Calu3 (cell line): Measurements from ENCODE around the gene SLAMF1. TPM values are rescaled to one million over a fixed set of nuclear protein-coding genes. Genes with fewer than 3 reads are reported as not detected.

Experiments
- BruUV-seq: library from RNA; stranded (reverse); fragments of 400-500 nt; replicated peaks from 2 replicates; lab custom pipeline; 2021; lab: Mats Ljungman, UMichigan
- CTCF ChIA-PET: fragments of 300-600 bp; sonication (Branson Sonifier 250); formaldehyde crosslinking; loops from one replicate; lab custom pipeline; 2022; ENCODE audit warnings: antibody characterized with exemption; lab: Charles Lee
- DNase-seq: peaks from one replicate; pipeline ENCODE4 v3.0.0; 2022
- H3K27ac Mint-ChIP-seq: one replicate; pipeline ENCODE4 v1.8.0; 2022; ENCODE audit warnings: mixed read lengths; ENCODE audit not compliant: unreplicated experiment
- H3K27me3 Mint-ChIP-seq: one replicate; pipeline ENCODE4 v1.8.0; 2022; ENCODE audit warnings: mixed read lengths; ENCODE audit not compliant: unreplicated experiment
- H3K36me3 Mint-ChIP-seq: one replicate; pipeline ENCODE4 v1.8.0; 2022; ENCODE audit warnings: mild to moderate bottlenecking, moderate library complexity, mixed read lengths; ENCODE audit not compliant: insufficient read depth, unreplicated experiment
- H3K4me1 Mint-ChIP-seq: one replicate; pipeline ENCODE4 v1.8.0; 2022; ENCODE audit warnings: mild to moderate bottlenecking, low read depth, mixed read lengths; ENCODE audit not compliant: unreplicated experiment
- H3K4me3 Mint-ChIP-seq: one replicate; pipeline ENCODE4 v1.8.0; 2022; ENCODE audit warnings: mild to moderate bottlenecking, low read depth, moderate library complexity, mixed read lengths; ENCODE audit not compliant: unreplicated experiment
- H3K9me3 Mint-ChIP-seq: one replicate; pipeline ENCODE4 v1.8.0; 2022; ENCODE audit warnings: low read depth, mixed read lengths; ENCODE audit not compliant: unreplicated experiment
- intact Hi-C: fragments of 100-400 bp; cut with micrococcal nuclease; formaldehyde crosslinking; loops from one replicate; pipeline ENCODE4 v1.10.0; 2022; ENCODE audit not compliant: unreplicated experiment
- total RNA-seq: library from RNA; stranded (reverse); gene quantifications from 2 replicates; pipeline ENCODE4 v1.2.3, GENCODE V29; 2022
- TF ChIP-seq, protein P1 (sequence below): fragments of 200-600 bp; IDR thresholded peaks from one replicate; pipeline ENCODE4 v1.8.0; 2022; ENCODE audit warnings: antibody characterized with exemption; ENCODE audit not compliant: unreplicated experiment

Gene SLAMF1
- total RNA-seq, 1 experiment from 2014 or later: not detected

GRCh38 chr1:160637821-160638539 is 8.9 kb downstream of the SLAMF1 start:
- intact Hi-C loops: no loop called here
- TF ChIP-seq, protein P1, sequence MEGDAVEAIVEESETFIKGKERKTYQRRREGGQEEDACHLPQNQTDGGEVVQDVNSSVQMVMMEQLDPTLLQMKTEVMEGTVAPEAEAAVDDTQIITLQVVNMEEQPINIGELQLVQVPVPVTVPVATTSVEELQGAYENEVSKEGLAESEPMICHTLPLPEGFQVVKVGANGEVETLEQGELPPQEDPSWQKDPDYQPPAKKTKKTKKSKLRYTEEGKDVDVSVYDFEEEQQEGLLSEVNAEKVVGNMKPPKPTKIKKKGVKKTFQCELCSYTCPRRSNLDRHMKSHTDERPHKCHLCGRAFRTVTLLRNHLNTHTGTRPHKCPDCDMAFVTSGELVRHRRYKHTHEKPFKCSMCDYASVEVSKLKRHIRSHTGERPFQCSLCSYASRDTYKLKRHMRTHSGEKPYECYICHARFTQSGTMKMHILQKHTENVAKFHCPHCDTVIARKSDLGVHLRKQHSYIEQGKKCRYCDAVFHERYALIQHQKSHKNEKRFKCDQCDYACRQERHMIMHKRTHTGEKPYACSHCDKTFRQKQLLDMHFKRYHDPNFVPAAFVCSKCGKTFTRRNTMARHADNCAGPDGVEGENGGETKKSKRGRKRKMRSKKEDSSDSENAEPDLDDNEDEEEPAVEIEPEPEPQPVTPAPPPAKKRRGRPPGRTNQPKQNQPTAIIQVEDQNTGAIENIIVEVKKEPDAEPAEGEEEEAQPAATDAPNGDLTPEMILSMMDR: no peak
- CTCF ChIA-PET: no interaction called here
- BruUV-seq: no TSS peak
- H3K27ac Mint-ChIP-seq: no peak overlapping the region
- no peaks in the 10 kb centered on the region for H3K9me3 Mint-ChIP-seq
- no peaks in the 10 kb centered on the region for H3K36me3 Mint-ChIP-seq
- H3K4me1 Mint-ChIP-seq: peaks cover 8% of the 10 kb centered on the region
- no peak overlapping the region for H3K4me3 Mint-ChIP-seq
- no peak for DNase-seq
- peaks cover 50% of the 10 kb centered on the region for H3K27me3 Mint-ChIP-seq

DNA sequence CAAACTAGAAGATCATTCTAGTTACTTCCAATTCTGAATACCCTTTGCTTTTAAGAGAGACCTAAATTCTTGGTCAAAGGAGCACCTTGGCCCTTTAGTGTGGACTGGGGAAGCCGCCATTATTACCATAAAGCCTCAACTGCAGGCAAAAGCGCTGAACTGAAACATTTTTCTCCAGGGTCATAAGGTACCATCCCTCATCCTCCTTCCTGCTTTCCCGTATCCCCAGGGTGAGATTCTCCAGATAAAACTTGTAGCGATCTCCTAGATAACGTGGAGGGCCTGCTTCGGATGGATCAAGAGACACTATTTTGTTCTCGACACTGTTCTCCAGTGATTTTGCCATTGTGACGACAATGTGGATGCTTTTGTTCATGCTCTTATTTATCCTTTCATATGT is 9.8 kb downstream of the SLAMF1 start:
- CTCF ChIA-PET: no interaction called here
- H3K27ac Mint-ChIP-seq: no peak overlapping the region
- TF ChIP-seq, protein P1: no peak
- H3K9me3 Mint-ChIP-seq: no peaks in the 10 kb centered on the region
- no TSS peak for BruUV-seq
- peaks cover 50% of the 10 kb centered on the region for H3K27me3 Mint-ChIP-seq
- no peaks in the 10 kb centered on the region for H3K36me3 Mint-ChIP-seq
- intact Hi-C loops: no loop called here
- peaks cover 8% of the 10 kb centered on the region for H3K4me1 Mint-ChIP-seq
- no peak overlapping the region for H3K4me3 Mint-ChIP-seq
- no peak for DNase-seq

DNA sequence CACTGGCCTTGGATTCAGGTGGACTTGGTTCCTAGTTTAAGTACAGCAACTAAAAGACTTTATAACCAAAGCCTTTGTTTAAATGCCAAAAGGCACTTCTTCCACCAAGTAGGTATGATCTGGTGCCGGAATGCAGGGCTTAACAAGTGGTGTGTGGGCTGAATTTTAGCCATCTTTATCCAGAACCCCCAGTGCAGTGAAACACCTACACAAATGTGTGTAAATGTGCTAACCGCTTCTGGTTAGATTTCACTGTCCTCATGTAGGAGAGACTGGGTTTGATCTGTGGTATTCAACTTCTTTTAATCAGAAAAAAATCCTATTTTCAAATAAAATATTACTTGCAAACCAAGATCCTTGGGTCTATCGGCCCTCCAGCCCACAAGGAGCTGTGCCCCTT is 10.3 kb downstream of the SLAMF1 start:
- H3K27ac Mint-ChIP-seq: no peak overlapping the region
- CTCF ChIA-PET: no interaction called here
- no peaks in the 10 kb centered on the region for H3K36me3 Mint-ChIP-seq
- no TSS peak for BruUV-seq
- H3K9me3 Mint-ChIP-seq: no peaks in the 10 kb centered on the region
- H3K4me1 Mint-ChIP-seq: peaks cover 8% of the 10 kb centered on the region
- no peak for DNase-seq
- peaks cover 54% of the 10 kb centered on the region for H3K27me3 Mint-ChIP-seq
- TF ChIP-seq, protein P1: no peak
- intact Hi-C loops: no loop called here
- H3K4me3 Mint-ChIP-seq: no peak overlapping the region

DNA sequence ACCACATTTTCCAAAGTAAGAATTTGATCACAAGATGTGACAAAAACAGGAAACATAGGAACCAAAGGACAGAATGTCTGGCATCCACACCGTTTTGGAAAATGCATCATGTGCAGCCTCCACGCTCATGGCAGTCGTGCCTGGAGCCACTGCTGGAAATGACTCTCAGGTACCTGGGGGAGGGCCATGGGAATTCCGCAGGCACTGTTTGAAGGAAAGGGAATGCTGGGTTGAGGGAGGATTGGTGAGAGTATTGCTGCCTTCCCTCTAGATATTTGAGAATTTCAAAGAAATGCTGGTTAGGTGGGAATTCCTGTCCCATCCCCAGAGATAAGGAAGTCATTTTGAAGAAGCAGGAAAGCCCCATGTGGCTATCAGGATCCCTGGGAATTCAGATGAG is 10.8 kb downstream of the SLAMF1 start:
- Mint-ChIP-seq H3K27me3 (peaks cover 58% of the 10 kb centered on the region), H3K4me1 (peaks cover 8% of the 10 kb centered on the region), H3K4me3 (no peak overlapping the region), H3K36me3 (no peaks in the 10 kb centered on the region), H3K9me3 (no peaks in the 10 kb centered on the region), H3K27ac (no peak overlapping the region)
- no peak for DNase-seq
- no TSS peak for BruUV-seq
- CTCF ChIA-PET: interaction anchor here (0.7 kb wide), 1 partner anchor 83 kb away, joined by 3 read pairs; no protein-coding TSS in a partner anchor
- TF ChIP-seq, protein P1: no peak
- intact Hi-C loops: no loop called here
